ENCODE data around the gene USH2A.

The USH2A gene

DNA sequence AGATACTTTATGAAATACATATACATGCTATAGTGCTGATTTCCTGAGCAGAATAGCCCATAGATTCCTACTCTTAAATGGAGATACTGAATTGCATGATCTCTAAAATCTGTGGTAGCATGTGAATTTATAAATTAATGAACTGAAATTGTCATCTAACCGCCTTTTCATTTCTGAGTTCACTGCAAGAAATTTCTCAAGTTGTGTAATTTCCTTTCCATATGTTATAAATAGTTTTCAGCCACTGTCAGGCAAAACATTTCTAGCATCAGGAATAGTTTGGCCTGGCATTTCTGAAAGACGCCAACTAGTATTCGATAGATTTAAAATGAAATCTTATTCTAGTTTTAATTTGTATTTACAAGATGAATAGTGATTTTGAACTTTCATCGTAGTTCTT is 310.1 kb downstream of the USH2A start:
- in situ Hi-C loops (cut with HindIII; ENCODE audit: low sequenced_read_pairs): no loop called here
- H3K4me3 ChIP-seq (ENCODE audit: low read depth, low read length): no peak overlapping the region
- TF ChIP-seq, protein P1, sequence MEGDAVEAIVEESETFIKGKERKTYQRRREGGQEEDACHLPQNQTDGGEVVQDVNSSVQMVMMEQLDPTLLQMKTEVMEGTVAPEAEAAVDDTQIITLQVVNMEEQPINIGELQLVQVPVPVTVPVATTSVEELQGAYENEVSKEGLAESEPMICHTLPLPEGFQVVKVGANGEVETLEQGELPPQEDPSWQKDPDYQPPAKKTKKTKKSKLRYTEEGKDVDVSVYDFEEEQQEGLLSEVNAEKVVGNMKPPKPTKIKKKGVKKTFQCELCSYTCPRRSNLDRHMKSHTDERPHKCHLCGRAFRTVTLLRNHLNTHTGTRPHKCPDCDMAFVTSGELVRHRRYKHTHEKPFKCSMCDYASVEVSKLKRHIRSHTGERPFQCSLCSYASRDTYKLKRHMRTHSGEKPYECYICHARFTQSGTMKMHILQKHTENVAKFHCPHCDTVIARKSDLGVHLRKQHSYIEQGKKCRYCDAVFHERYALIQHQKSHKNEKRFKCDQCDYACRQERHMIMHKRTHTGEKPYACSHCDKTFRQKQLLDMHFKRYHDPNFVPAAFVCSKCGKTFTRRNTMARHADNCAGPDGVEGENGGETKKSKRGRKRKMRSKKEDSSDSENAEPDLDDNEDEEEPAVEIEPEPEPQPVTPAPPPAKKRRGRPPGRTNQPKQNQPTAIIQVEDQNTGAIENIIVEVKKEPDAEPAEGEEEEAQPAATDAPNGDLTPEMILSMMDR (IDR thresholded peaks at IDR 0.05; ENCODE audit: low read depth, low read length, missing control alignments): no peak
- DNase-seq (ENCODE audit: low read depth): no peak

DNA sequence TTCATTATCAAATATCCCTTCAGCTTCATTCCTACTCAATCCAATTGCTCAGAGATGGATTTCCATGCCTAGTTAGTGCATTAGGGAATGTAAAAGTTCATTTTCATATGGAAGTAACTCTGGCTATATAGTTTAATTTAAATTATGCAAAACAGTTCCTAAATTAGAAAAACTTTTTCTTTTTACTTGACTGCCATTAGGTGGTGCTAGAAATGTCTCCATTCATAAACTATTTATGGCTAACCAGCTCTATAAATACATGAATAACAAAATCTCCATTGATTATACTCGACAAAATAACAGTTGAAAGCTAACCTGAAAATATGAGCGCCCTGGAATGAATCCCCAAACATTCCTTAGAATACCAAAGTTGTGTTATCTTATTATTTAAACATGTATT is 311.4 kb downstream of the USH2A start:
- no peak overlapping the region for H3K4me3 ChIP-seq (ENCODE audit: low read depth, low read length)
- TF ChIP-seq, protein P1 (IDR thresholded peaks at IDR 0.05; ENCODE audit: low read depth, low read length, missing control alignments): peak; percentile 7
- DNase-seq (ENCODE audit: low read depth): no peak
- in situ Hi-C loops (cut with HindIII; ENCODE audit: low sequenced_read_pairs): no loop called here

DNA sequence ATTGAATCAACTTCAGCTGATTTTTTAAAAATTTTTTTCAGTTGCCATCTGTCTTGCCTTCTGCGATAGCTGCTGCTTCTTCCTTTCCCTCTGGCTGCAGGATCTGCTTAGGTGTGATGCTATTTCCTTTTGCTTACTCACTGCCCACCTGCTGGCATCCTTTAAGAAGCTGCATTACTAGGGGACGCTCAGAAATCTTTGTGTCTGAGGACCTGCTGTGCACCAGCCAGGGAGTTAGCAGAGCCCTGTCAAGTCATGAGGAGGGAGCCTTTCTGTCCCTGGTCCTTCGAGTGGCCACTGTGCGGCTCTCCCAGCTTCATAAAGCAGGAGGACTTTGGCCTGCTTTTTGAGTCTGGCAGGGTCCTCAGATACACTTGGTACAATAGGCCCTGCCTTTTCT is 327.8 kb downstream of the USH2A start:
- TF ChIP-seq, protein P1 (IDR thresholded peaks at IDR 0.05; ENCODE audit: low read depth, low read length, missing control alignments): no peak
- in situ Hi-C loops (cut with HindIII; ENCODE audit: low sequenced_read_pairs): no loop called here
- DNase-seq (ENCODE audit: low read depth): no peak
- H3K4me3 ChIP-seq (ENCODE audit: low read depth, low read length): no peak overlapping the region

DNA sequence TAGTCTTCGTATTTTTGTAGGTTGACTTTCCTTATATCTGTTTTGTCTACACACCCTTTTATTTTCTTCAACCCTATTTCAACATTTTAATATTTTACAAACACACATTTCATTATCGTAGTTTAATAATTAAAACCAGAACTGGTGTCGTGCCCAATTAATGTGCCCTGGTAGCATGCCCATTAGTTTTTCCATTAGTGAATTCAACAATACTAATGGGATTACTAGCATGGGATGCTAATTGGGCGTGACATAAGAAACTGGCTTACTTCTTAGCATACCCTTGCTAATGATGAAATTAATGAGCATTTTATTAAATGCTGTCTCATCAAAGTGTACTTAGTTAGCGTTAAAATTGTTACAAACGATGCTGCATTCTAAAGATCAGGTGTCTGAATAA is 332.7 kb downstream of the USH2A start:
- DNase-seq (ENCODE audit: low read depth): no peak
- no peak overlapping the region for H3K4me3 ChIP-seq (ENCODE audit: low read depth, low read length)
- TF ChIP-seq, protein P1 (IDR thresholded peaks at IDR 0.05; ENCODE audit: low read depth, low read length, missing control alignments): no peak
- in situ Hi-C loops (cut with HindIII; ENCODE audit: low sequenced_read_pairs): no loop called here

DNA sequence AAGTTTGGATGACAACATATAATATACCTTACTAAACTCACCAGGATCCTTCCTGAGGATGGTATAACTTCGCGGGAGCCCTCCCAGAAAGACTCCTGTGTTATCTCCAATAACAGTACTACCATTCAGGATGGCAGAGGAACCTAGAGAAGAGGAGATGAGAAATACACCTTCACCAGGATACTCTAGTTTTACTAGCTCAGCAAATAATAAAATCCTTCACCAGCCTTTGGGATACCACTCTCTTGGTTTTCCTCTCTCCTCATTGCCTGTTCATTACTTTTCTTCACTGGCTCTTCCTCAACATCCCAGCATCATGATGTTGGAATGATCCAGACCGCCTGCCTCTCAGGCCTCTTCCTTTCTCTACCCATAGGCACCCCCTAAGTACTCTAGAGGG is 336.6 kb downstream of the USH2A start:
- in situ Hi-C loops (cut with HindIII; ENCODE audit: low sequenced_read_pairs): no loop called here
- no peak for DNase-seq (ENCODE audit: low read depth)
- TF ChIP-seq, protein P1 (IDR thresholded peaks at IDR 0.05; ENCODE audit: low read depth, low read length, missing control alignments): no peak
- H3K4me3 ChIP-seq (ENCODE audit: low read depth, low read length): no peak overlapping the region

DNA sequence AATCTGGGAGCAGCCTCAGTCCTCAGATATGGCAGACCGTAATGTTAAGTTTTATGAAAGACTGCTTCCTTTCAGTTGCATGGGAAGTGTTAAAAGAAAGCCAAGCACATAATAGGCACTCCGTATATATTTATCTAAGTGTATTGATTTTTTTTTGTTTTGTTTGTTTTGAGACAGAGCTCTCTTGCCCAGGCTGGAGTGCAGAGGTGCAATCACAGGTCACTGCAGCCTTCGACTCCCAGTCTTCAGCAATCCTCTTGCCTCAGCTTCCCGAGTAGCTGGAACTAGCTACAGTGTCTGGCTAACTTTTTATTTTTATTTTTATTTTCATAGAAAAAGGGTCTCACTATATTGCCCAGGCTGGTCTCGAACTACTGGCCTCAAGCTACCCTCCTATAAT is 341.8 kb downstream of the USH2A start:
- DNase-seq (ENCODE audit: low read depth): no peak
- in situ Hi-C loops (cut with HindIII; ENCODE audit: low sequenced_read_pairs): no loop called here
- TF ChIP-seq, protein P1 (IDR thresholded peaks at IDR 0.05; ENCODE audit: low read depth, low read length, missing control alignments): no peak
- no peak overlapping the region for H3K4me3 ChIP-seq (ENCODE audit: low read depth, low read length)

DNA sequence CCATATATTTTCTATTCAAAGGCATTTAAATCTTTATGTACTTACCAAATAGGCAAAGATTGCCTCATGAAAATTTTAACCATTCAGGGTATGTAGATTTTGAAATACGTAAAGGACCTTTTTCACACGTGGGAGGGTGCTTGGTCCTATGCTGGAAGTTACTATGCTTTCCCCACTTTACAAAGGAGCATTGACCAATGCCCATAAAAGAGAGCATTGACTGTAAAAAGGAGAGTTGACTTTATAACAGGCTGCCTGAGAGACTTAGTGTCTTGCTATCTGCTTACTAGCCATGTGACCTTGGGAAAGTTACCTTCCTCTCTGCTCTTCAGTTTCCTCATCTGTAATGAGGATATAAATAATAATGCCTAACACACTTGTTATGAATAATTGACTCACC is 346.5 kb downstream of the USH2A start:
- no peak overlapping the region for H3K4me3 ChIP-seq (ENCODE audit: low read depth, low read length)
- DNase-seq (ENCODE audit: low read depth): no peak
- in situ Hi-C loops (cut with HindIII; ENCODE audit: low sequenced_read_pairs): no loop called here
- TF ChIP-seq, protein P1 (IDR thresholded peaks at IDR 0.05; ENCODE audit: low read depth, low read length, missing control alignments): no peak
